HG03457 (cell line): ENCODE measurements around the gene CHN2.

Experiments
- ATAC-seq: cut with Tn5 transposase; IDR thresholded peaks from one replicate; pipeline ENCODE4 v1.9.1; 2021; ENCODE audit warnings: moderate number of reproducible peaks; ENCODE audit not compliant: unreplicated experiment

Gene CHN2

GRCh38 chr7:29384277-29384676 is 189.7 kb downstream of the CHN2 start:
- no peak for ATAC-seq

GRCh38 chr7:29385214-29385814 is 190.7 kb downstream of the CHN2 start:
- no peak for ATAC-seq

GRCh38 chr7:29386196-29386765 is 191.7 kb downstream of the CHN2 start:
- no peak for ATAC-seq

GRCh38 chr7:29391262-29391661 is 196.7 kb downstream of the CHN2 start:
- no peak for ATAC-seq

GRCh38 chr7:29394321-29394720 is 199.7 kb downstream of the CHN2 start:
- ATAC-seq, result no peak

- ATAC-seq, result no peak
These were observed 202.0 kb downstream of the CHN2 start for GRCh38 chr7:29396563-29396962.

GRCh38 chr7:29397398-29397797 is 202.8 kb downstream of the CHN2 start:
- ATAC-seq, result no peak

- no peak for ATAC-seq
These were observed 203.4 kb downstream of the CHN2 start for GRCh38 chr7:29398011-29398410.

- ATAC-seq, result no peak
These were observed 205.9 kb downstream of the CHN2 start for GRCh38 chr7:29400437-29400836.

GRCh38 chr7:29401769-29402168 is 207.2 kb downstream of the CHN2 start:
- ATAC-seq, result no peak

GRCh38 chr7:29405891-29406290 is 211.3 kb downstream of the CHN2 start:
- ATAC-seq, result no peak

GRCh38 chr7:29406366-29406765 is 211.8 kb downstream of the CHN2 start:
- no peak for ATAC-seq

GRCh38 chr7:29408841-29409243 is 214.3 kb downstream of the CHN2 start:
- ATAC-seq, result no peak

- ATAC-seq, result no peak
These were observed 216.4 kb downstream of the CHN2 start for GRCh38 chr7:29410996-29411395.

- no peak for ATAC-seq
These were observed 218.3 kb downstream of the CHN2 start for GRCh38 chr7:29412912-29413311.

- ATAC-seq, result no peak
These were observed 219.1 kb downstream of the CHN2 start for GRCh38 chr7:29413626-29414136.

GRCh38 chr7:29414216-29414615 is 219.6 kb downstream of the CHN2 start:
- no peak for ATAC-seq

GRCh38 chr7:29415215-29415614 is 220.6 kb downstream of the CHN2 start:
- no peak for ATAC-seq

GRCh38 chr7:29416276-29416937 is 221.8 kb downstream of the CHN2 start:
- ATAC-seq, result no peak

- no peak for ATAC-seq
These were observed 222.3 kb downstream of the CHN2 start for GRCh38 chr7:29416938-29417305.

- ATAC-seq, result no peak
These were observed 223.5 kb downstream of the CHN2 start for GRCh38 chr7:29418056-29418455.

GRCh38 chr7:29418651-29419050 is 224.1 kb downstream of the CHN2 start:
- no peak for ATAC-seq
